HG02623 (cell line): ENCODE measurements around the gene UBL4B.

Experiments
- ATAC-seq: cut with Tn5 transposase; IDR thresholded peaks from one replicate; pipeline ENCODE4 v1.9.1; 2021; ENCODE audit warnings: moderate library complexity; ENCODE audit not compliant: unreplicated experiment

Gene UBL4B

DNA sequence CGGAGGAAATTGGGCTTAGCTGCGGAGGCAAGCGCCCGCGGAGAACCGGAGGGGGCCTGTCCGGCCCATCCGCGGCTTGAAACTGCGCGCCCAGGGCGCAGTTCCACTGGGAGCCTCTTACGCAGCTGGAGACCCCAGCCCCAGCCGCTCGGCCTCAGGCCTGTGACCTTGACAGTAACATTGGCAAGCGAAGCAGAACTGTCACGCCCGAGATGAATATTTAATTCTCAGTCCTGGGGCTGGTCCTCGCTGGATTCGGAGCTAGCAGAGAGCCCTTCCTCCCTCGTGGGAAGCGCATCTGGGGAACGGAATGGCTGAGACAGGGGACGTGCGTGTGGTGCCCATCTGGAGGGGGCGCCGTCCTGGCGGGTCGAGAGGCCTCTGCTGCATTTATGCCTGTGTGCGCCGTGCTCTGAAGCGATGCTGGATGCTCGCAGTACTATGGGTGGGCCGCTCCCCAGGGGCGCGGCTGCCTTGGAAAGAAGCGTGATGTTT lies 39.0 kb downstream of the UBL4B start:
- ATAC-seq: no peak

DNA sequence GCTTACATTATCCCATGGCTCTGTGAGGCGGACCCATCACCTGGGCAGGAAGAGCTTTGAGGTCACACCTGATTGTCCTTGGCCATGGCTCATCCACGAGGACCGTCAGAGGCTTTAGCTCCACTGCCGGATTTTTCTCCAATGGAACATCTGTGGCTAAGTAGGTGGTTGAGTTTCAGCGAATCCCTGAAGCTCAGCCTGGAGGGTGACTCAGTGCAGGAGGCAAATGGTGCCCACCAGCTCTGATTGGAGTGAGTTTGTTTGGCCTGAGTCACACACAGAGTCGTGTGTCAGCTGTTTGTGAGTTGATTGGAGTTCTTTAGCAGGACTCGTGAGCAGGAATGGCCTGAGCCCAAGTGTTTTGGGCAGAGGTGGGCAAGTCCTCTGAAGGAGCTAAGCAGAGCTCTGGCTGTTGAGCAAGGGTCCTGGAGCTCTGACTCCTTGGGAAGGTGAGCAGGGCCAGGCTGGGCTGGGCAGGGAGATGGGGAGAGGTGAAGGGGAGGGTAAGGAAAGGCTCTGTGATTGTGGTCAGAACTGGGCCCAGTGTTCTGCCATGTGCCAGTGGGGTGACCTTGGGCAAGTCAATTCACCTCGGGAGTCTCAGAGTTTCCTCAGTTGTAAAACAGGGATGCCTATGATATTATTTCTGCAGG lies 40.0 kb downstream of the UBL4B start:
- ATAC-seq: no peak

DNA sequence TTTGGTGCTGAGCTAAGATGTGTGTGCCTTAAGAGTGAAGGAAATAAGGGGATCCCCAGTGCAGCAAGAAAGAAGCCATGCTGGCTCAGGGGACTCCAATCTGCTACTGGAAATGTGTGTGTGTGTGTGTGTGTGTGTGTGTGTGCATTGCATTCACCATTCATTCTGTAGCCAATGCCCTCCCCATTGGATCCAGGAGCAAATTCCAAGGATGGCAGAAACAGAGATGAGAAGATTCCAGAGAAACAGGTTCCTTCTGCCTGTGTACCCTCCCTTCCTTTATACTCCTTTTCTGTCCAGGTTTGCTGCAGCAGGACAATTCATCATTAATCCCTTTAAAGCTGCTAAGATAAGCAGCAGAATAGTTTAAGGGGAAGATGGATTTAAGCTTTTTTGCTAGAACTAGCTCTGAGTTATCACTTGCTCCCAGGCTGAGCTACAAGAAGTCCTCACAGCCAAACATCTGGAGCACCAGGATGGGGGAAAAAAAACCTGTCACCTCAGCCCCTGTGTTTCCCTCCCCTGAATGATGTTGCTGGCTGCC lies 41.2 kb downstream of the UBL4B start:
- ATAC-seq: no peak

DNA sequence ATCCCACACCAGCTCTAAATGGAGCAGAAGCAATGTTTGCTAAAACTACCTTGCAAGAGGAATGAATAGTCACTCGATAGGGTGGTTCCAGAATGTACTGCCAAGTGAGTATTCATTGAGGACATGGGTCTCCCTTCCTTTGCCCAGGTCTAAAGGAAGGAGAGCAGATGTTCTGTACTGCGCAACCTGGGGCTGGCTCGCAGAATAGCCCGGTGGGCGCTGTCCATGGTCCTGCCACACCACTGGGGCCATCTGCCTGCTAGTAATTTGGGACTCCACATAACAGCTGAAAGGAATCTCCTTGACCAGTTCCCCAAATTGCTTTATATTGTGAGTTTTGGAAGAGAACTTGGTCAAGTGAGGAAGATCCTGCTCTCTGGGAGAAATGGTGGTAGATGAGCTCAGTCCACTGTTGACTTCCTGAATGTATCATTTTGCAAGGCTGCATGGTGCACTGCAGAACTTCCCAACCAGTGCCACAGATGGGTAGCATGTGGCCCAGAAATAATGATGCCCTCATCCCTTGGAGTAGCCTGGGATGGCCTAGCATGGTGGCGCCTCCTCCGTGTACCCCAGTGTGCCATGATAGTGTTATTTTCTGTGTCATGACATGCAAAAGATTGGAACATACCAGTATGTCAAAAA lies 43.8 kb downstream of the UBL4B start:
- ATAC-seq: no peak

DNA sequence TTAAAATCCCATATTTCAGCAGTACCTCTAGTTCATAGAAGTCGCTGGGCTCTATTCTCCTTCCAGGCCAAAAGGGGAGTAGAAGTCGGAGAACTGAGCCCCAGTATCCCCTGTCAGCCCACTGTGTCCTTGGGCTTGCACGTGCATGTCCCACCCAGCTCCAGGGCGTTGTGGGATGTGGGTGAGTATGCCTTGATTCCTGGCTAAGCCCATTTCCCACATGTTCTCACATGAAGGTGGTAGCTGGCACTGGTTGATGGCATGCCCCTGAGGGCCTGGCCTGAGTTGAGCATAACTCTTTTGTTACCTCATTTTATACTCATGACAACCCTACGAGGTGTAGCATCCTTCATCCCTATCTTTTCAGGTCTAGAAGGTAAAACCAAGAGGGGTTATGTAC lies 46.0 kb downstream of the UBL4B start:
- ATAC-seq: no peak

DNA sequence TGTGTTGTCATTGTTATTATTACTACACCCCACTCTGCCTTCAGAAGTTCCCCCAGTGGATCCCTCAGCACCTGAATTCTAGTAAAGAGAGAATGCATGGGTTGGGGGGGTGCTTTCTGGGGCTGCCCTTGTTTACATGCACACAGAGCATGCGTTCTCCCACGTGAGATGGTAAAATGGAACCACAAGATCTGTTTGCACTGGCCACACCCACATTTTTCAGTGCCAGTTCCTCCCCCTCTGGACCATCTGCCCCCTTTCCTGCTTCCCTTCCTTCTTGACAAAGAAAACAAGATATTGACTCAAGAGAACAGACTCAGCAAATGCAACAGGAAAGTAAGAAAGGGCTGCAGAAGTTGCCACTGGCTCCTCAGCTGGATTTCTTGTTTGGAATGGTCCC lies 46.9 kb downstream of the UBL4B start:
- ATAC-seq: no peak

DNA sequence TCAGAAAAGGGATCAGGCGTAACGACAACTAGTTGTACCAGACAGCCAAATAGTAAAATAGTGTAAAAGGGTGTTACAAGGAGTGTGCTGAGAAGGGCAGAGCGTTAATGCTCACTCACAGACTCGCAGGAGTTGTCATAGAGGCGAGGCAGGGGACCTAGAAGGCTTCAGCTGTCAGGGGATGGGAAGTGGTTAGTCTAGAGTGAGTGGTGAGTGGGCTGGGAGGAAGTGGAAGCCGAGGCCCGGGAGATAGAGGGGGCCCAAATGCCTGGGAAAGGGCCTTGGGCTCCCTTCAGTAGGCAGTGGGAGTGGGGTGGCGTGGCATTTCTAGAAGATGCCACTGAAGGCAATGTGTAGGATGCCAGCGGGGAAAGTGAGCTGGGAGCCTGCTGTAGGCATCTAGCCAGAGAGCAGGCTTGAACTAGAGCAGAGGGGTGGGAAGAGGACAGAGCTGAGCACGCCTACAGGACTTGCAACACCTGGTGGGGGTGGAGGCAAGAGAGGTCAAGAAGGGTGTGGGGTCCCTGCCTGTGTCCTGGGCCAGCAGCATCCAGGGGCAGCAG lies 48.4 kb downstream of the UBL4B start:
- no peak for ATAC-seq

DNA sequence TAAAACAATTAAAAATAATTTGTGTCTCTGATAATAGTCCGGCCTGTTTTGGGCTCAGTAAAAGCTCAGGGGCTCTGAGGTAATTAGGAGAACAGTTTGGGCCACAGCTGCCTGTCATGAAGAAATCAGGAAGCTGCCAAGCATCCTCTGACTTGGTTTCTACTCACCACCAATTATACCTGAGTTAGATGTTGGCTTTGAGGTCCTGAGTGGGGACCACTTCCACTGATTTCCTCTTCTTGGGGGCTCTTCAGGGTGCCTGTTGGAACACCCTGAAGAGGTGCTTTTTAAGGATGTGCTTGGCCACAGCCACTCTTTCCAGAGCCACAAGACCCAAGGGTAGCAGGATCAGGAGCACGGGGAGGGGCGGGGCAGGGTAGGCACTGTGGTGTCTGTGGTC lies 48.9 kb downstream of the UBL4B start:
- ATAC-seq: no peak

DNA sequence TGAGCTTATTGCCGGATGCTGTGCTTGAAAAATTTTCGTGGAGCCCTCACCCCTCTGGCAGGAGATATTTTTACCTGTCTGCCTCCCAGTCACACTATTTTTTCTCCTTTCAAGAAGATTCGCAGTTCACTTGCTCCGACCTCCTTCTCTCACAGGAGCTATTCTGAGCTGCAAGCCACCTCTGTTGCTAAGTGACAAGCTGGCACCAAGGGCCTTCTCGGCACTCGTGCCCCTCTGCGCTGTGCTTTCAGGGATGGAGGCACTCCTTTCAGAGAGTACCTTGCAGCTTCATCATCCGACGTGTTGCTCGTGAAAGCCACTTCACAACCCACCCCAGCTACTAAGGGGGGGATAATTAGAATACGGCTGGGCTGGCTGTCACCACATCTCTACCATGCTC lies 49.6 kb downstream of the UBL4B start:
- no peak for ATAC-seq
